HL-60/S4 treated with phorbol 12-myristate 13-acetate at 8.2 ng/mL for 4 days and 3 days (cell line): ENCODE measurements around the gene LRRIQ1.

Experiments
- in situ Hi-C: fragments of 300-500 bp; cut with MboI; formaldehyde crosslinking; loops from 2 replicates; pipeline ENCODE4 v1.15.0; 2022; ENCODE audit warnings: low sequenced_read_pairs

Gene LRRIQ1

GRCh38 chr12:85280165-85280983 lies 244.2 kb downstream of the LRRIQ1 start, which contains the start of gene ALX1:
TSS of gene ALX1 (plus strand) at chr12:85280220. CDS start at chr12:85280262, 42 bp downstream.
- in situ Hi-C loops: no loop called here

GRCh38 chr12:85280984-85281630 lies 245.0 kb downstream of the LRRIQ1 start:
- in situ Hi-C loops: no loop called here

GRCh38 chr12:85281636-85282312 lies 245.6 kb downstream of the LRRIQ1 start:
- in situ Hi-C loops: no loop called here

GRCh38 chr12:85283560-85283959 lies 247.4 kb downstream of the LRRIQ1 start:
- in situ Hi-C loops: no loop called here
